ENCODE measurements around the gene FOXS1. TPM values are rescaled to one million over a fixed set of nuclear protein-coding genes. Genes with fewer than 3 reads are reported as not detected.

FOXS1 gene
- total RNA-seq, 1 experiment from 2014 or later = not detected

DNA sequence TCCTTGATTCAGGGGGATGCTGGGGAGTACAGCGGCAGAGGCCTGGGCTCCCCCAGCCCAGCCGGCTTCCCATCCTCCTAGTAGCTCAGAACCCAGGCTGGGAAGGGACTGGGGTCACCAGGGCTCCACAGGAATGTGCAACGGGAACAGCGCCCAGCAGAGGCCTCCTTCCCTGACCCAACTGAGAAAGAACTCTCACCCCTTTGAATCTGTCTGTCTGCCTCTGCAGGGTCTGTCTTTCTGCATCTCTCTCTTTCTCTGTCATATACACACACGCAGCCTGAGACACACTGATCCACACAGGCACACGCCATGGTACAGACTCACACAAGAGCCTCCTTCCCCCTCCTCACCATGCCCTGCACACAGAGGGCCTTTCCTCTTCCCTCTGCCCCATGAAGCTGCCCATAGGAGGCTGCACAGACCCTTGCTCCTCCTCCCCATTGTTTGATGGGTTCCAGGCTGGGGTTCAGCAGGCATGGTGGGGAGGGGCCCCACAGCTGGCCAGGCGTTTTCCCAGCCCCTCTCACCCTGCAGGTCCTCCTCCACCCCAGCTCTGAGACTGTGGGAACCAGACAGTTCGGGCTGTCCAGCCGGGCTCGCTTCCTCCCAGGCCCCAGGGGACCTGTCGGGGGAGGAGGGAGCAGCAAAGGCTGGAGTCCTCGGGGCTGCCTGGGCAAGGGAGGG lies 2.8 kb downstream of the FOXS1 start:
- H4K20me1 ChIP-seq (ENCODE audit: low read length) = no peaks in the 10 kb centered on the region
- peak overlapping the region; percentile 61 for H3K4me2 ChIP-seq (ENCODE audit: low read length)
- intact Hi-C loops (cut with micrococcal nuclease) = no loop called here
- H3K36me3 ChIP-seq (ENCODE audit: low read depth, low read length) = no peaks in the 10 kb centered on the region
- H2AFZ ChIP-seq (ENCODE audit: low read length) = 0 out of 2 replicates have a peak overlapping the region, but pooled peaks have one; percentile 13
- H3K4me3 ChIP-seq (ENCODE audit: low read length) = no peak overlapping the region
- H3K27ac ChIP-seq (ENCODE audit: low read length) = peak overlapping the region; percentile 17; the same call in 1 of the 2 replicates
- H3F3A ChIP-seq (ENCODE audit: low read length, unreplicated experiment) = no peaks in the 10 kb centered on the region
- no peaks in the 10 kb centered on the region for H3K27me3 ChIP-seq (ENCODE audit: low read length)
- peak; percentile 25 for DNase-seq
- ATAC-seq = peak; percentile 5; the same call in 1 of the 2 replicates
- no peaks in the 10 kb centered on the region for H3K79me2 ChIP-seq (ENCODE audit: low read length)
- BruUV-seq (replicated peaks) = no TSS peak
- H3K4me1 ChIP-seq (ENCODE audit: insufficient read depth, low read length) = peaks cover 19% of the 10 kb centered on the region
- TF ChIP-seq EZH2 (IDR thresholded peaks at IDR 0.05; ENCODE audit: low read length, unreplicated experiment) (no peak), EZH2phosphoT487 (IDR thresholded peaks at IDR 0.05; ENCODE audit: borderline replicate concordance, low read length) (no peak)
- TF ChIP-seq, protein P1, sequence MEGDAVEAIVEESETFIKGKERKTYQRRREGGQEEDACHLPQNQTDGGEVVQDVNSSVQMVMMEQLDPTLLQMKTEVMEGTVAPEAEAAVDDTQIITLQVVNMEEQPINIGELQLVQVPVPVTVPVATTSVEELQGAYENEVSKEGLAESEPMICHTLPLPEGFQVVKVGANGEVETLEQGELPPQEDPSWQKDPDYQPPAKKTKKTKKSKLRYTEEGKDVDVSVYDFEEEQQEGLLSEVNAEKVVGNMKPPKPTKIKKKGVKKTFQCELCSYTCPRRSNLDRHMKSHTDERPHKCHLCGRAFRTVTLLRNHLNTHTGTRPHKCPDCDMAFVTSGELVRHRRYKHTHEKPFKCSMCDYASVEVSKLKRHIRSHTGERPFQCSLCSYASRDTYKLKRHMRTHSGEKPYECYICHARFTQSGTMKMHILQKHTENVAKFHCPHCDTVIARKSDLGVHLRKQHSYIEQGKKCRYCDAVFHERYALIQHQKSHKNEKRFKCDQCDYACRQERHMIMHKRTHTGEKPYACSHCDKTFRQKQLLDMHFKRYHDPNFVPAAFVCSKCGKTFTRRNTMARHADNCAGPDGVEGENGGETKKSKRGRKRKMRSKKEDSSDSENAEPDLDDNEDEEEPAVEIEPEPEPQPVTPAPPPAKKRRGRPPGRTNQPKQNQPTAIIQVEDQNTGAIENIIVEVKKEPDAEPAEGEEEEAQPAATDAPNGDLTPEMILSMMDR (conservative IDR thresholded peaks at IDR 0.05; ENCODE audit: low read depth, low read length) = no peak
- ChIA-PET POLR2A (ENCODE audit: unreplicated experiment) (no interaction called here), CTCF (interaction anchor here (0.9 kb wide), 1 partner anchor 208 kb away, joined by 3 read pairs; no protein-coding TSS in a partner anchor)
- no peak overlapping the region for H3K9ac ChIP-seq (ENCODE audit: low read length)
- no peaks in the 10 kb centered on the region for H3K9me3 ChIP-seq (ENCODE audit: low read length)
- no peaks in the 10 kb centered on the region for H3K9me2 ChIP-seq (replicated peaks; ENCODE audit: low read length)

DNA sequence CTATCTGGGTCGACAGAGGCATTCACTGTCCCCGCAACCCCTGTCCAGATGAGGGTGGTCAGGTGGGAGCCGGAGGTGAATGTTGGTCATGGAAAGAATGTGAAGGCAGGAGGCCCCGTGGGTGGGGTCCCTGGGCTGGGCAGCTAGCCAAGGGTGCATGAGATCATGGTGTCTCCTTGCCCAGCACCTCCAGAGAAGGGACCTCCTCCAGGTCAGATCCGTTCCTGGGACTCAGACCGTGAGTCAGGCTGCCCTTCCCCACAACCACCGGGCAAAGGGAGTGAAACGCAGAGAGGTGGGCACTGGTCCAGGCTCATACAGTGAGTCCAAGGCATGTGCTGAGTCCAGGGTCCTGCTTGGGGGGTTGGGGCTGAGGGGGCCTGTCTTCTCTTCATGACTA lies 3.5 kb downstream of the FOXS1 start:
- Histone ChIP-seq H3K9ac (ENCODE audit: low read length) (no peak overlapping the region), H3F3A (ENCODE audit: low read length, unreplicated experiment) (no peaks in the 10 kb centered on the region), H3K9me3 (ENCODE audit: low read length) (no peaks in the 10 kb centered on the region), H4K20me1 (ENCODE audit: low read length) (no peaks in the 10 kb centered on the region), H3K27ac (ENCODE audit: low read length) (peak overlapping the region; percentile 17; the same call in 1 of the 2 replicates), H3K79me2 (ENCODE audit: low read length) (no peaks in the 10 kb centered on the region), H3K27me3 (ENCODE audit: low read length) (no peaks in the 10 kb centered on the region), H3K4me1 (ENCODE audit: insufficient read depth, low read length) (peaks cover 19% of the 10 kb centered on the region), H2AFZ (ENCODE audit: low read length) (0 out of 2 replicates have a peak overlapping the region, but pooled peaks have one; percentile 13), H3K4me3 (ENCODE audit: low read length) (no peak overlapping the region), H3K36me3 (ENCODE audit: low read depth, low read length) (no peaks in the 10 kb centered on the region), H3K4me2 (ENCODE audit: low read length) (peak overlapping the region; percentile 61), H3K9me2 (replicated peaks; ENCODE audit: low read length) (no peaks in the 10 kb centered on the region)
- ChIA-PET CTCF (interaction anchor here (0.7 kb wide), 1 partner anchor 11 kb away, joined by 4 read pairs; no protein-coding TSS in a partner anchor), POLR2A (ENCODE audit: unreplicated experiment) (no interaction called here)
- DNase-seq (peak; percentile 79), ATAC-seq (peak; percentile 78)
- TF ChIP-seq, protein P1 (conservative IDR thresholded peaks at IDR 0.05; ENCODE audit: low read depth, low read length) = no peak
- TF ChIP-seq EZH2 (IDR thresholded peaks at IDR 0.05; ENCODE audit: low read length, unreplicated experiment) (no peak), EZH2phosphoT487 (IDR thresholded peaks at IDR 0.05; ENCODE audit: borderline replicate concordance, low read length) (no peak)
- intact Hi-C loops (cut with micrococcal nuclease) = no loop called here
- no TSS peak for BruUV-seq (replicated peaks)
